Measurements from ENCODE around the gene MYOM1.

GRCh38 chr18:3048820-3049349 lies 170.9 kb downstream of the MYOM1 start:
- TF ChIP-seq, protein P1, sequence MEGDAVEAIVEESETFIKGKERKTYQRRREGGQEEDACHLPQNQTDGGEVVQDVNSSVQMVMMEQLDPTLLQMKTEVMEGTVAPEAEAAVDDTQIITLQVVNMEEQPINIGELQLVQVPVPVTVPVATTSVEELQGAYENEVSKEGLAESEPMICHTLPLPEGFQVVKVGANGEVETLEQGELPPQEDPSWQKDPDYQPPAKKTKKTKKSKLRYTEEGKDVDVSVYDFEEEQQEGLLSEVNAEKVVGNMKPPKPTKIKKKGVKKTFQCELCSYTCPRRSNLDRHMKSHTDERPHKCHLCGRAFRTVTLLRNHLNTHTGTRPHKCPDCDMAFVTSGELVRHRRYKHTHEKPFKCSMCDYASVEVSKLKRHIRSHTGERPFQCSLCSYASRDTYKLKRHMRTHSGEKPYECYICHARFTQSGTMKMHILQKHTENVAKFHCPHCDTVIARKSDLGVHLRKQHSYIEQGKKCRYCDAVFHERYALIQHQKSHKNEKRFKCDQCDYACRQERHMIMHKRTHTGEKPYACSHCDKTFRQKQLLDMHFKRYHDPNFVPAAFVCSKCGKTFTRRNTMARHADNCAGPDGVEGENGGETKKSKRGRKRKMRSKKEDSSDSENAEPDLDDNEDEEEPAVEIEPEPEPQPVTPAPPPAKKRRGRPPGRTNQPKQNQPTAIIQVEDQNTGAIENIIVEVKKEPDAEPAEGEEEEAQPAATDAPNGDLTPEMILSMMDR (IDR thresholded peaks at IDR 0.05): no peak
- no peak for TF ChIP-seq POLR2AphosphoS5 (IDR thresholded peaks at IDR 0.05)
- no peak for TF ChIP-seq POLR2A (IDR thresholded peaks at IDR 0.05)
